ENCODE measurements around the gene SCT.

- TF ChIP-seq CTCF (conservative IDR thresholded peaks at IDR 0.05) (no peak), ZFX (IDR thresholded peaks at IDR 0.05) (no peak)
Measured at GRCh38 chr11:637593-638521, 10.9 kb upstream of the SCT start.
